ENCODE results near the gene METTL21C. TPM values are rescaled to one million over a fixed set of nuclear protein-coding genes. Genes with fewer than 3 reads are reported as not detected.

Gene METTL21C
- total RNA-seq, 1 donor from 2014 or later: not detected

- intact Hi-C loops (cut with micrococcal nuclease): no loop called here
Observed at GRCh38 chr13:102693250-102693649, 1.6 kb downstream of the METTL21C start.

DNA sequence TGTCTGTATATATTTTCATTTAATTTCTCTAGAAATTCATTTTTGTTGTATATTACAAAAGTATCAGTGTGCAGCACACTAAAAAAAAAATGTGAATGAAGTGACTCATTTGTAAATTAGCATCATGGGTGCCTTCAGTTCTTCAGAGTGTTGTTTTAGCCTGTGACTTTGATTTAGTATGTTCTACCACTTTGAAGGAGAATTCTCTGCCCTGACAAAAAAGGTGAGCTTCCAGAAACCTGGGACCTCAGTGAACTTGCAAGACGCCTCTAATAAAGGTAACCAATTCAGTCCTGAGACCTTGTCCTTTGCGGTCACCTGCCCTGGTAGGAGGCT, 2.4 kb downstream of the METTL21C start:
- H3K4me1 Mint-ChIP-seq (ENCODE audit: low read depth): no peaks in the 10 kb centered on the region
- intact Hi-C loops (cut with micrococcal nuclease): no loop called here
- no peaks in the 10 kb centered on the region for H3K9me3 Mint-ChIP-seq
- DNase-seq (ENCODE audit: low spot score): no peak
- no peak overlapping the region for H3K4me3 Mint-ChIP-seq (ENCODE audit: low read depth)
- H3K27ac Mint-ChIP-seq: no peak overlapping the region
- no peaks in the 10 kb centered on the region for H3K36me3 Mint-ChIP-seq (ENCODE audit: low read depth)
- H3K27me3 Mint-ChIP-seq (ENCODE audit: low read depth): peaks cover 38% of the 10 kb centered on the region

More at GRCh38 chr13:102693250-102693649, 1.6 kb downstream of the METTL21C start:
- no peak for DNase-seq (ENCODE audit: low spot score)
- H3K27ac Mint-ChIP-seq: no peak overlapping the region
- H3K9me3 Mint-ChIP-seq: no peaks in the 10 kb centered on the region
- peaks cover 38% of the 10 kb centered on the region for H3K27me3 Mint-ChIP-seq (ENCODE audit: low read depth)
- no peaks in the 10 kb centered on the region for H3K36me3 Mint-ChIP-seq (ENCODE audit: low read depth)
- H3K4me3 Mint-ChIP-seq (ENCODE audit: low read depth): no peak overlapping the region
- H3K4me1 Mint-ChIP-seq (ENCODE audit: low read depth): no peaks in the 10 kb centered on the region

- no peaks in the 10 kb centered on the region for H3K9me3 Mint-ChIP-seq
- H3K36me3 Mint-ChIP-seq (ENCODE audit: low read depth): no peaks in the 10 kb centered on the region
- no peak for DNase-seq (ENCODE audit: low spot score)
- H3K27ac Mint-ChIP-seq: no peak overlapping the region
- peaks cover 7% of the 10 kb centered on the region for H3K4me1 Mint-ChIP-seq (ENCODE audit: low read depth)
- peaks cover 34% of the 10 kb centered on the region for H3K27me3 Mint-ChIP-seq (ENCODE audit: low read depth)
- intact Hi-C loops (cut with micrococcal nuclease): no loop called here
- no peak overlapping the region for H3K4me3 Mint-ChIP-seq (ENCODE audit: low read depth)
Observed at GRCh38 chr13:102690883-102691282, 4.0 kb downstream of the METTL21C start.

DNA sequence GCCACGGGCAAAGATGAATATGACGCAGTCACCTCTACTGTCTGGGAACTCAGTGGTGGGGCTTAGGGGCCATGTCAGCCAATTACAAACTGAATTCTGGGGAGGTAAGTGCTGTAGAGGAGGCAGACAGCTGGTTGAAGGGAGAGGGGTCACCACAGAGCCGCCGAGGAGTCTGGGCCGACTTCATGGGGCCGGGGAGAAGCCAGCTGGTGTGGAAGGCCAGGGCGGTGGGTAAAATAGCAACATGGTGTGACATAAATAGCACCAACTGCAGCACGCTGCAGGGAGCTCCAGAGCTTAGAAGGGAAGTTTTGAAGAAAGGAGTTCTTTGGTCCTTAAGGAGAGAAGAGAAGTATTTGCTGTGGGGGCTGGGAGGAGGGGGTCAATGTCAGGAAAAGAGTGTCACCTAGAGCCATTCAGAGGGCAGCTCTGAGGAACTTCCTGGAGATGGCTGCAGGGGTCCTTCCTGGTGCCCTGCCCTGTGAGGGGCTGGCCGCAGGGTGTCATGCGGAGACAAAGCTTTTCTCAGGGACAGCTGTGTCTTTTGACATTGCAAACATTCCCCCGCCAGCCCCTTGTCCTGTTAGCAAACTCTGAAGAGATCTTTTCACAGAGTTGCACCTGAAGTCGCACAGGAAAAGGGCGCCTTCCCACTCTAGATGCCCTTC, 6.4 kb downstream of the METTL21C start:
- H3K4me3 Mint-ChIP-seq (ENCODE audit: low read depth): no peak overlapping the region
- peaks cover 10% of the 10 kb centered on the region for H3K4me1 Mint-ChIP-seq (ENCODE audit: low read depth)
- intact Hi-C loops (cut with micrococcal nuclease): no loop called here
- DNase-seq (ENCODE audit: low spot score): no peak
- peaks cover 4% of the 10 kb centered on the region for H3K36me3 Mint-ChIP-seq (ENCODE audit: low read depth)
- H3K27me3 Mint-ChIP-seq (ENCODE audit: low read depth): peaks cover 20% of the 10 kb centered on the region
- H3K9me3 Mint-ChIP-seq: no peaks in the 10 kb centered on the region
- H3K27ac Mint-ChIP-seq: no peak overlapping the region

DNA sequence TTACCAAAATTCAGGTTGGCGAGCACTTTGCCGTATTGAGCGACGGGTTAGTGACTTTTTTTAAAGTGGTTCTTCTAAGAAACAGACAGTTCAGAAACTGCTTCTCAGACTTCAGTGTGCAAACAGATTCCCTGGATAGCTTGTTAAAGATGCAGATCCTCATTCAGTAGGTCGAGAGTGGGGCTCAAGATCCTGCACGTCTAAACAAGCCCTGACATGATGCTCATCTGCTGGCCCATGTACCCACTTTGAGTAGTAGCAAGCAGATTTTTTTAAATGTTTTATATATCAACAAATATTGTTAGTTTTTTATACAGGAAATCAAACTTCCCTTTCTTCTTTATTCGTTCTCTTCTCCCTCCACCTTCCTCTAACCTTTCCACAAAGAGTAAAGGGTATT, 7.3 kb downstream of the METTL21C start:
- Mint-ChIP-seq H3K27me3 (ENCODE audit: low read depth) (peaks cover 13% of the 10 kb centered on the region), H3K4me1 (ENCODE audit: low read depth) (peaks cover 15% of the 10 kb centered on the region), H3K4me3 (ENCODE audit: low read depth) (no peak overlapping the region), H3K9me3 (no peaks in the 10 kb centered on the region), H3K36me3 (ENCODE audit: low read depth) (peaks cover 9% of the 10 kb centered on the region), H3K27ac (no peak overlapping the region)
- intact Hi-C loops (cut with micrococcal nuclease): no loop called here
- DNase-seq (ENCODE audit: low spot score): no peak

DNA sequence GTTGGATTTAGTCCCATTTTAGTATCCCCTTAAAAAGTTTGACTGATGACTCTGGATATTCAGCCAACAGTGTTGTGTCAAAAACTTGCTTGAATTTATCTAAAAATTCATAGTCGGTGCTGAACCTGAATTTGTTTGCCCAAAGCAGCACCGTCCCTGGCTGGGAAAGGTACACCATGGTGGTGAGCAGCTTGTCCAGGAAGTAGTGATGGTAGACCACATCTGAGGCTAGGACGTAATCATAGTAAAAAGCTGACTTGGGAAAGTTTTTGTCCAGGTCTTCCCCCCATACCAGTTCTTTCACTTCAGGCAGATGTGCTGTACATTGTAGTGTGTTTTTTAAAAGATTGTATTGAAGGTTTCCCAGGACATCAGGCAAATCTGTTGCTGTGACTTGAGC, 8.8 kb downstream of the METTL21C start:
- no peak for DNase-seq (ENCODE audit: low spot score)
- peaks cover 16% of the 10 kb centered on the region for H3K36me3 Mint-ChIP-seq (ENCODE audit: low read depth)
- H3K4me1 Mint-ChIP-seq (ENCODE audit: low read depth): peaks cover 22% of the 10 kb centered on the region
- intact Hi-C loops (cut with micrococcal nuclease): no loop called here
- no peak overlapping the region for H3K4me3 Mint-ChIP-seq (ENCODE audit: low read depth)
- peaks cover 6% of the 10 kb centered on the region for H3K27me3 Mint-ChIP-seq (ENCODE audit: low read depth)
- no peak overlapping the region for H3K27ac Mint-ChIP-seq
- peaks cover 3% of the 10 kb centered on the region for H3K9me3 Mint-ChIP-seq

GRCh38 chr13:102683637-102684036, 11.2 kb downstream of the METTL21C start:
- intact Hi-C loops (cut with micrococcal nuclease): loop anchor here (5.0 kb wide), 1 partner anchor 114 kb away; the partner anchor contains the start of genes BIVM and POGLUT2
- no peak for DNase-seq (ENCODE audit: low spot score)
- peaks cover 36% of the 10 kb centered on the region for H3K4me1 Mint-ChIP-seq (ENCODE audit: low read depth)
- H3K36me3 Mint-ChIP-seq (ENCODE audit: low read depth): peaks cover 31% of the 10 kb centered on the region
- H3K27ac Mint-ChIP-seq: no peak overlapping the region
- H3K4me3 Mint-ChIP-seq (ENCODE audit: low read depth): no peak overlapping the region
- peaks cover 3% of the 10 kb centered on the region for H3K9me3 Mint-ChIP-seq
- no peaks in the 10 kb centered on the region for H3K27me3 Mint-ChIP-seq (ENCODE audit: low read depth)

- H3K9me3 Mint-ChIP-seq: peaks cover 3% of the 10 kb centered on the region
- H3K4me1 Mint-ChIP-seq (ENCODE audit: low read depth): peaks cover 36% of the 10 kb centered on the region
- DNase-seq (ENCODE audit: low spot score): no peak
- H3K36me3 Mint-ChIP-seq (ENCODE audit: low read depth): peaks cover 38% of the 10 kb centered on the region
- H3K4me3 Mint-ChIP-seq (ENCODE audit: low read depth): no peak overlapping the region
- H3K27me3 Mint-ChIP-seq (ENCODE audit: low read depth): no peaks in the 10 kb centered on the region
- intact Hi-C loops (cut with micrococcal nuclease): loop anchor here (5.0 kb wide), 1 partner anchor 115 kb away; the partner anchor contains the start of genes BIVM and POGLUT2
- peak overlapping the region; percentile 1 for H3K27ac Mint-ChIP-seq
Observed at GRCh38 chr13:102682727-102683126, 12.1 kb downstream of the METTL21C start.

DNA sequence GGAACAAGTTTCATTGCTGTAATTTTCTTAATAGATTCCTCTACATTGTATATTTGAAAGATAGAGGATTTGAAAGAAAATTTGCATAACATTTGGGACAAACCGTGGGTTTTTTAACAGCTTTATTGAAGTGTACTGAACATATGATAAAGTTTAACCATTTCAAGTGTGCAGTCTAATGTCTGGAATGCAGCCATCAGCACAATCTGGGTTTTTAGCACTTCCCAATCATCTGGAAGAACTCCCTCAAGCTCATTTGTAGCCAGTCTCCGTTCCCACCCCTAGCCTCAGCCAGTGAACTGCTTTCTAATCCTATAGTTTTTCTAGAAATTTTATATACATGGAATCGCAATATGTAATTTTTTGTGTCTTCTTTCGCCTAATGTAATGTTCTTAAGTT, 12.6 kb downstream of the METTL21C start:
- Mint-ChIP-seq H3K27me3 (ENCODE audit: low read depth) (no peaks in the 10 kb centered on the region), H3K4me3 (ENCODE audit: low read depth) (no peak overlapping the region), H3K27ac (peak overlapping the region; percentile 1), H3K4me1 (ENCODE audit: low read depth) (peaks cover 36% of the 10 kb centered on the region), H3K36me3 (ENCODE audit: low read depth) (peaks cover 43% of the 10 kb centered on the region), H3K9me3 (peaks cover 3% of the 10 kb centered on the region)
- intact Hi-C loops (cut with micrococcal nuclease): loop anchor here (5.0 kb wide), 1 partner anchor 115 kb away; the partner anchor contains the start of genes BIVM and POGLUT2
- DNase-seq (ENCODE audit: low spot score): no peak

GRCh38 chr13:102680842-102681740, 13.8 kb downstream of the METTL21C start:
- peaks cover 3% of the 10 kb centered on the region for H3K9me3 Mint-ChIP-seq
- H3K4me3 Mint-ChIP-seq (ENCODE audit: low read depth): no peak overlapping the region
- intact Hi-C loops (cut with micrococcal nuclease): loop anchor here (5.0 kb wide), 1 partner anchor 116 kb away; the partner anchor contains the start of genes BIVM and POGLUT2
- peaks cover 52% of the 10 kb centered on the region for H3K36me3 Mint-ChIP-seq (ENCODE audit: low read depth)
- H3K27ac Mint-ChIP-seq: peak overlapping the region; percentile 23
- DNase-seq (ENCODE audit: low spot score): no peak
- H3K4me1 Mint-ChIP-seq (ENCODE audit: low read depth): peaks cover 31% of the 10 kb centered on the region
- no peaks in the 10 kb centered on the region for H3K27me3 Mint-ChIP-seq (ENCODE audit: low read depth)

DNA sequence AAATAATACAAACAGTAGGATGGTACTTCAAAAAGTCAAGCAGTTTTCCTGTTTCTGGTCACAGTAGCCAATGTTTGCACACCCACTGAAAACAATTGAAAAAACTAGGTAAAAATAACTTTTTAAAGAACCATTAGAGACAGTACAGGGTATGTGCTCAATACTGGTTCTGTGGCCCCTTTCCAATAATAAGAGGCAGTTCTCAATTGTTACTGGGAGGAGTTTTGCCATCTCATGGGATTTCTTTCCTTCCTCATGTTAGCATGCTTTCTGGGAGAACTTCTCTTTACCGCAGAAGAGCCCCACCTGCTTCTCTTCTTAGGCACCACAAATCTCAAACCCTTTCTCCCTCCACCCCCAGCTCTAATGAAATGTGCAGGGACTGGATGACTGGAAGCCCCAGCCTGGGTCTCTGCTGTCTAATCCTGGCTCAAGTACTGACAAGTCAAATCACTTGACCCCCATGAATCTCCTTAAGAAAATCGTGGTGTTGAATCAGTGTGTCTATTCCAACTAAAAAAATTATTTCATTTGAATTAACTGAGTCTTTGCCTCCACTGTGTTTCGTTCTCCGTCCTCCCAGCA, 14.6 kb downstream of the METTL21C start:
- peaks cover 26% of the 10 kb centered on the region for H3K4me1 Mint-ChIP-seq (ENCODE audit: low read depth)
- peaks cover 58% of the 10 kb centered on the region for H3K36me3 Mint-ChIP-seq (ENCODE audit: low read depth)
- no peak overlapping the region for H3K4me3 Mint-ChIP-seq (ENCODE audit: low read depth)
- peaks cover 3% of the 10 kb centered on the region for H3K9me3 Mint-ChIP-seq
- intact Hi-C loops (cut with micrococcal nuclease): loop anchor here (5.0 kb wide), 1 partner anchor 117 kb away; the partner anchor contains the start of genes BIVM and POGLUT2
- DNase-seq (ENCODE audit: low spot score): no peak
- peak overlapping the region; percentile 23 for H3K27ac Mint-ChIP-seq
- no peaks in the 10 kb centered on the region for H3K27me3 Mint-ChIP-seq (ENCODE audit: low read depth)

DNA sequence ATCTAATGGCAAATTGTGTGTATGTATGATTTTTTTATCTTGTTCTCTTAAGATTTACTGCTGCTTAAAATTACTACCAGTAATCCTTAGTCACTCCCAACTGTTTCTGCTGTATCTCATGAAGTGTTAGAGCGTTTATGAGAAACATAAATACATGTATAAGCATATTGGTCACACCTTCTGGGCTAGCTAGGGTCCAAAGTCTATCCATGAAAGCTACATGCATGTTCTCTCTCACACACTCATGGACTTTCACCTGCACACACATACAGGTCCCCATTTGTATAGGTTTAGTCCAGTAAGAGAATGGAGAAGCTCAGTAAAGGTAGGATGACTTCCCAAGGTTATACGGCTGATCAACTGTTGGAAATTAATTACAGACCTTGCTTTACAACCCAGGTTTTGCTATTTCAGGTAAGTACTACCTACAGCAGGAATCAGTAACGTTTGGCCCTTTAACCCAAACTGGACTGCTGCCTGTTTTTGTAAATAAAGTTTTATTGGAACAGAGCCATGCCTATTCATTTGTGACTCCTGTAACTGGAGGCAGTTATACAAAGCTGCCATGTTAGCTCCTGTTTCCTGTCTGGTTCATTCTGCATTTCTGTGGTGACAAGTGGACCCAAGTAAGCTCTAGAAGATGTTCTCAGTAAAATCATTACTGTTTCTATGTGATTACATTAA, 15.3 kb downstream of the METTL21C start:
- intact Hi-C loops (cut with micrococcal nuclease): loop anchor here (5.0 kb wide), 1 partner anchor 118 kb away; the partner anchor contains the start of genes BIVM and POGLUT2
- DNase-seq (ENCODE audit: low spot score): no peak
- peaks cover 3% of the 10 kb centered on the region for H3K9me3 Mint-ChIP-seq
- no peak overlapping the region for H3K4me3 Mint-ChIP-seq (ENCODE audit: low read depth)
- no peak overlapping the region for H3K27ac Mint-ChIP-seq
- H3K36me3 Mint-ChIP-seq (ENCODE audit: low read depth): peaks cover 59% of the 10 kb centered on the region
- H3K4me1 Mint-ChIP-seq (ENCODE audit: low read depth): peaks cover 26% of the 10 kb centered on the region
- no peaks in the 10 kb centered on the region for H3K27me3 Mint-ChIP-seq (ENCODE audit: low read depth)

Measured in activated T-helper 2 cell treated with anti-CD3 and anti-CD28 coated beads, Interferon-gamma antibody, Interleukin-2, Interleukin-4, amounts not matched to agents 10 μg/mL and 5 μg/mL and 100 μg/mL, durations not matched to agents 14 hours and 24 hours and 36 hours (primary cell).